ENCODE measurements around the gene SORCS1. TPM values are rescaled to one million over a fixed set of nuclear protein-coding genes. Genes with fewer than 3 reads are reported as not detected.

The SORCS1 gene
- total and polyA plus RNA-seq, 2 of the 13 experiments (the other 11 are each of a cell fraction or from before 2014, with no cell fraction given): not detected

- Histone ChIP-seq H3K79me2 (ENCODE audit: insufficient read depth, low read length) (no peaks in the 10 kb centered on the region), H2AFZ (ENCODE audit: low read length) (no peak overlapping the region), H3K9me3 (ENCODE audit: low read length) (no peaks in the 10 kb centered on the region), H3K27ac (ENCODE audit: extremely low read length, insufficient read depth, low read length) (no peak overlapping the region), H4K20me1 (ENCODE audit: insufficient read depth, low read length) (no peaks in the 10 kb centered on the region), H3K4me3 (replicated peaks in 1 of 3; ENCODE audit: insufficient read depth in 1 of 3, low read depth in 2 of 3, low read length in 3 of 3) (no peak overlapping the region), H3K9ac (ENCODE audit: insufficient read depth, low read depth, low read length) (no peak overlapping the region), H3K4me1 (ENCODE audit: insufficient read depth, low read length) (no peaks in the 10 kb centered on the region), H3K27me3 (ENCODE audit: control insufficient read depth in 1 of 2, insufficient read depth in 2 of 2, low read length in 2 of 2) (no peaks in the 10 kb centered on the region; a peak in 1 of 5 replicates), H3K4me2 (ENCODE audit: low read depth, low read length) (no peak overlapping the region), H3K36me3 (replicated peaks in 1 of 2; ENCODE audit: control insufficient read depth in 1 of 2, insufficient read depth in 2 of 2, low read length in 2 of 2) (no peaks in the 10 kb centered on the region)
- POLR2A ChIA-PET: no interaction called here
- CTCF ChIA-PET (ENCODE audit: low intra/inter-chr PET ratio, low total read pairs): no interaction called here
- intact Hi-C loops (cut with micrococcal nuclease; ENCODE audit: unreplicated experiment): no loop called here
- FAIRE-seq (no peak), ATAC-seq (no peak), DNase-seq (ENCODE audit: low spot score) (no peak)
- no TSS peak for BruUV-seq (replicated peaks)
- in situ Hi-C loops (cut with HindIII; ENCODE audit: extremely low pct_ligation_motif_present, low pct_unique_long_range_greater_than_20kb): no loop called here
- TF ChIP-seq MYC (CRISPR knock-in tag; IDR thresholded peaks at IDR 0.05; ENCODE audit: borderline replicate concordance) (no peak), FOXK1 (CRISPR knock-in tag; IDR thresholded peaks at IDR 0.05; ENCODE audit: borderline replicate concordance, low read depth) (no peak), ZSCAN29 (CRISPR knock-in tag; conservative IDR thresholded peaks at IDR 0.05) (no peak), ZNF710 (CRISPR knock-in tag; IDR thresholded peaks at IDR 0.05; ENCODE audit: borderline replicate concordance) (no peak), SNAI1 (CRISPR knock-in tag; IDR thresholded peaks at IDR 0.05; ENCODE audit: borderline replicate concordance) (no peak), ZNF292 (CRISPR knock-in tag; IDR thresholded peaks at IDR 0.05; ENCODE audit: borderline replicate concordance, low read depth) (no peak), FOXP1 (IDR thresholded peaks at IDR 0.05) (no peak), FOXP1 (CRISPR knock-in tag; IDR thresholded peaks at IDR 0.05) (no peak), ZNF280B (CRISPR knock-in tag; IDR thresholded peaks at IDR 0.05; ENCODE audit: borderline replicate concordance) (no peak), SMC3 (IDR thresholded peaks at IDR 0.05; ENCODE audit: low read length) (no peak), POLR2A (IDR thresholded peaks at IDR 0.05; ENCODE audit: insufficient read depth in 1 of 2, low read depth in 2 of 2, low read length in 2 of 2) (no peak), ZNF609 (CRISPR knock-in tag; IDR thresholded peaks at IDR 0.05; ENCODE audit: borderline replicate concordance) (no peak)
- TF ChIP-seq, protein P1, sequence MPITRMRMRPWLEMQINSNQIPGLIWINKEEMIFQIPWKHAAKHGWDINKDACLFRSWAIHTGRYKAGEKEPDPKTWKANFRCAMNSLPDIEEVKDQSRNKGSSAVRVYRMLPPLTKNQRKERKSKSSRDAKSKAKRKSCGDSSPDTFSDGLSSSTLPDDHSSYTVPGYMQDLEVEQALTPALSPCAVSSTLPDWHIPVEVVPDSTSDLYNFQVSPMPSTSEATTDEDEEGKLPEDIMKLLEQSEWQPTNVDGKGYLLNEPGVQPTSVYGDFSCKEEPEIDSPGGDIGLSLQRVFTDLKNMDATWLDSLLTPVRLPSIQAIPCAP (CRISPR knock-in tag; IDR thresholded peaks at IDR 0.05; ENCODE audit: low read depth): no peak
Observed at GRCh38 chr10:106592396-106592795, 572.1 kb downstream of the SORCS1 start.

All from HepG2 (cell line).